ENCODE data around the gene SHISAL2B.
"Not testable (repeated sequence)": the region's sequence is repeated elsewhere in the genome, so short reads cannot be mapped to it uniquely, and the experiment has no call there.

Gene SHISAL2B

DNA sequence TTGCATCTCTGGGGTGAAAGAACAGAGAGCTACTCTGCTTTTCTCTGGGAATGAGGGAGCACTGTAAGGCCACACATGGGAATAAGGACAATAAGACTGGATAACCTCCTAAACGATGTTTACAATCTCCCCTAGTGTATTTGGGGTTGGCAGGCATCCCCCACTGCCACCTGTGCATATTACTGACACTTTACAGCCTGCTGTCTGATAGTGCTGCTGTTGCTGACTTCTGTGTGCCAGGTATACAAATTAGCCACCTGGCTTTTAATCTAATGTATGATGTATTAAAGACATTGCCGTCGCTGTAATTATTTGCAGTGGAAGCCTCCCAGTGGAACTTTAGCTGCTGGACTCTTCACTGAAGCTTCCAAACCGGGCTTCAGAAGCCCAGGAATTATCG lies 4.4 kb upstream of the SHISAL2B start:
- no peak for DNase-seq
- peaks cover 19% of the 10 kb centered on the region for H3K27me3 ChIP-seq (replicated peaks)
- TF ChIP-seq, protein P1, sequence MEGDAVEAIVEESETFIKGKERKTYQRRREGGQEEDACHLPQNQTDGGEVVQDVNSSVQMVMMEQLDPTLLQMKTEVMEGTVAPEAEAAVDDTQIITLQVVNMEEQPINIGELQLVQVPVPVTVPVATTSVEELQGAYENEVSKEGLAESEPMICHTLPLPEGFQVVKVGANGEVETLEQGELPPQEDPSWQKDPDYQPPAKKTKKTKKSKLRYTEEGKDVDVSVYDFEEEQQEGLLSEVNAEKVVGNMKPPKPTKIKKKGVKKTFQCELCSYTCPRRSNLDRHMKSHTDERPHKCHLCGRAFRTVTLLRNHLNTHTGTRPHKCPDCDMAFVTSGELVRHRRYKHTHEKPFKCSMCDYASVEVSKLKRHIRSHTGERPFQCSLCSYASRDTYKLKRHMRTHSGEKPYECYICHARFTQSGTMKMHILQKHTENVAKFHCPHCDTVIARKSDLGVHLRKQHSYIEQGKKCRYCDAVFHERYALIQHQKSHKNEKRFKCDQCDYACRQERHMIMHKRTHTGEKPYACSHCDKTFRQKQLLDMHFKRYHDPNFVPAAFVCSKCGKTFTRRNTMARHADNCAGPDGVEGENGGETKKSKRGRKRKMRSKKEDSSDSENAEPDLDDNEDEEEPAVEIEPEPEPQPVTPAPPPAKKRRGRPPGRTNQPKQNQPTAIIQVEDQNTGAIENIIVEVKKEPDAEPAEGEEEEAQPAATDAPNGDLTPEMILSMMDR (IDR thresholded peaks at IDR 0.05; ENCODE audit: low read depth, low read length, missing control alignments): no peak
- in situ Hi-C loops (cut with HindIII; ENCODE audit: low pct_ligation_motif_present, low sequenced_read_pairs): no loop called here
- H3K27ac ChIP-seq: no peak overlapping the region
- no peak overlapping the region for H3K4me3 ChIP-seq (ENCODE audit: low read depth, low read length)
- H3K36me3 ChIP-seq (replicated peaks): no peaks in the 10 kb centered on the region

DNA sequence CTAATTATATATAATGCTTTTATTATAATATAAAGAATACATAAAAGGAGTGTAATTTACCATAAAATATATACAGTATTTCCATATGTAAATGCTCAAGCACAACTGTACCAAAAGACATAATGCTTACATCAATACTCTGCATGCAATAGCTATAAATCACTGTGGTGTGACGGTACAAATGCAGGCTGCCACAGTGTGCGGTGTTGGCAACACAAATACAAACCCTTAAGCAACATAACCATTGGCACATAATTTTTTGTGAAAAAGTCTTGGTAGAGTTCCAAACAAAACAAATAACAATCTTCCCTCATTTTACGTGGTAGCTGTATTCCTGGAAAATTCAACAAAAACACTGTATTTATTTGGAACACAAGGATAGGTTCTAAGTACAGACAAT lies 1.9 kb upstream of the SHISAL2B start:
- no peak overlapping the region for H3K4me3 ChIP-seq (ENCODE audit: low read depth, low read length)
- DNase-seq: no peak
- TF ChIP-seq, protein P1 (IDR thresholded peaks at IDR 0.05; ENCODE audit: low read depth, low read length, missing control alignments): no peak
- in situ Hi-C loops (cut with HindIII; ENCODE audit: low pct_ligation_motif_present, low sequenced_read_pairs): no loop called here
- H3K27me3 ChIP-seq (replicated peaks): peaks cover 25% of the 10 kb centered on the region
- H3K36me3 ChIP-seq (replicated peaks): no peaks in the 10 kb centered on the region
- H3K27ac ChIP-seq: no peak overlapping the region

DNA sequence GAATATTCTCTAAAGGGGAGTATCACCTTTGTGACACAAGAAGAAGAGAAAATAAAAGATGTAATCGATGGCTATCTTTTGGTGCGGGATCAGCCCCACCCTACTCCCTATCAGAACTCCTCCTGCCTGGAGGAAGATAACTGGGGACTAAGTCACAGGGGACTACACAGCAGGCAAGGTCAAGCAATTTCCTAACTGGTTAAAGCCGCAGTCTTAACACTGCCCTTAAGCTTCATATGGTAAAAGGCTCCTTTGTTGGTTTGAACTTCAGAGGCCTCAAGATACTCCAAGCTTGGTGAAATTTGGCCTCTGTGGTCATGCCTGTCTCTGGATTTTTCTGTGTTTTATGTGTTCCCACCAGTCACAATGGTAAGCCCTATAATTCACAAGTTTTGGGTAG lies 1.3 kb upstream of the SHISAL2B start:
- peaks cover 25% of the 10 kb centered on the region for H3K27me3 ChIP-seq (replicated peaks)
- TF ChIP-seq, protein P1 (IDR thresholded peaks at IDR 0.05; ENCODE audit: low read depth, low read length, missing control alignments): no peak
- no peak for DNase-seq
- no peak overlapping the region for H3K27ac ChIP-seq
- no peaks in the 10 kb centered on the region for H3K36me3 ChIP-seq (replicated peaks)
- in situ Hi-C loops (cut with HindIII; ENCODE audit: low pct_ligation_motif_present, low sequenced_read_pairs): no loop called here
- no peak overlapping the region for H3K4me3 ChIP-seq (ENCODE audit: low read depth, low read length)

DNA sequence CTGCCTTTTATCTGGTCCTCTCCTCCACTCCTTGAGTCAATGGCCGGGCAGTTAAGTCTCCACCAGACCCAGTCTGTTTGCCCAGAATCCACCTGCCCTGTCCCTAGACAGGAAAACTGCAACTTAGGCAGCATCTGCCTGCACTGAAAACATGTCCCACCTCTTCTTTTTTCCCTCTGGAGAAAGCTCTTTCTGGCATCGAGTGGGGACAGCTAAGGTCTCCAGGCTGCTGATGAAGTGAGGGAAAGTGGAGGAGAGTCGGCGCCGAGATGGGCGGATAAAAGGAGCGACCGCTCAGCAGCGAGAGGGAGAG lies 243 bp upstream of the SHISAL2B start:
- TF ChIP-seq, protein P1 (IDR thresholded peaks at IDR 0.05; ENCODE audit: low read depth, low read length, missing control alignments): no peak
- H3K36me3 ChIP-seq (replicated peaks): no peaks in the 10 kb centered on the region
- peaks cover 25% of the 10 kb centered on the region for H3K27me3 ChIP-seq (replicated peaks)
- H3K27ac ChIP-seq: no peak overlapping the region
- peak overlapping the region; percentile 43 for H3K4me3 ChIP-seq (ENCODE audit: low read depth, low read length)
- DNase-seq: no peak
- in situ Hi-C loops (cut with HindIII; ENCODE audit: low pct_ligation_motif_present, low sequenced_read_pairs): no loop called here

DNA sequence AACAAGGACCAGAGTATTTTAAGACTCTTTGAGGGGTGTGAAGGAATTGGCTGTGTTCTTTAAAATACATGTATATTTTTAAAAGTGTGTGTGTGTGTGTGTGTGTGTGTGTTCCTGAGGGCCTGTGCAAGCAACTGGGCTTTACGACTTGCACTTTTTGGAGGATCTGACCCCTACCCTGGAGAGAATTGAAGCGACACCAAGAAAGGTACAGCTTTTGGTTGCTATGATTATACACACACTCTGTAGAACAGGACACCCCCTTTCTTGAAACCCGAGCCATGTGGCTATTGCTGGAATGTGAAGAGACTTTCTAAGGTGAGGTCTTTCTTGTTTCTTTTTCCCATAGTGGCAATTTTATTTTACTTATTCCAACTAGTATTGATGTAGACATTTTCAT lies 988 bp downstream of the SHISAL2B start:
- TF ChIP-seq, protein P1 (IDR thresholded peaks at IDR 0.05; ENCODE audit: low read depth, low read length, missing control alignments): no peak
- H3K27ac ChIP-seq: no peak overlapping the region
- in situ Hi-C loops (cut with HindIII; ENCODE audit: low pct_ligation_motif_present, low sequenced_read_pairs): no loop called here
- no peaks in the 10 kb centered on the region for H3K36me3 ChIP-seq (replicated peaks)
- no peak overlapping the region for H3K4me3 ChIP-seq (ENCODE audit: low read depth, low read length)
- peaks cover 25% of the 10 kb centered on the region for H3K27me3 ChIP-seq (replicated peaks)
- DNase-seq: no peak

DNA sequence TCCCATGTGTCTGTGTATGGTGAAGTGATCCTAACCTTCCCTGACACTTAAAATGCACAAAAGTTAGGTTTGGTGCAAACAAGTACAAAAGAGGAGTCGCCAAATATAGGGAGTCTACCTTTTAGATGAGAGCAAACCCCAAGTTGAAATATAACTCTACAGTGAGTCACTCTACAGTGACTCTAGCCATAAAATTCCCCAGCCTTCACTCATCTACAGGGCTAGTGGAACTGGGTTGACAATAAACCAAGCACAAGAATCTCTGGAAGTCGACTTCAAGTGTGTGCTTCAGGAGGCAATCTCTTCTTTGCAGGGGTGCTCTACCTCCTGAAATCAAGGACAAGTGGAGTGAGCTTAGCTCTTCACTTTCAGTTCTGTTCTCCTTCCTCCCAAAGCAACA lies 3.3 kb downstream of the SHISAL2B start:
- in situ Hi-C loops (cut with HindIII; ENCODE audit: low pct_ligation_motif_present, low sequenced_read_pairs): no loop called here
- no peak for DNase-seq
- peaks cover 25% of the 10 kb centered on the region for H3K27me3 ChIP-seq (replicated peaks)
- TF ChIP-seq, protein P1 (IDR thresholded peaks at IDR 0.05; ENCODE audit: low read depth, low read length, missing control alignments): no peak
- H3K36me3 ChIP-seq (replicated peaks): no peaks in the 10 kb centered on the region
- H3K27ac ChIP-seq: no peak overlapping the region
- no peak overlapping the region for H3K4me3 ChIP-seq (ENCODE audit: low read depth, low read length)

DNA sequence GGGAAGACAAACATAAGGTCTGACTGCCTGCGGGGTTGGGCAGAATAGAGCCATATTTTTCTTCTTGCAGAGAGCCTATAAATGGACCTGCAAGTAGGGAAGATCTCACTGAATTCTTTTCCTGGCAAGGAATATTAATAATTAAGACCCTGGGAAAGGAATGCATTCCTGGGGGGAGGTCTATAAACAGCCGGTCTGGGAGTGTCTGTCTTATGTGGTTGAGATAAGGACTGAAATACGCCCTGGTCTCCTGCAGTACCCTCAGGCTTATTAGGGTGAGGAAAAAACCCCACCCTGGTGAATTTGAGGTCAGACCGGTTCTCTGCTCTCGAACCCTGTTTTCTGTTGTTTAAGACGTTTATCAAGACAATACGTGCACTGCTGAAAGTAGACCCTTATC lies 6.1 kb downstream of the SHISAL2B start:
- H3K4me3 ChIP-seq (ENCODE audit: low read depth, low read length); H3K36me3 ChIP-seq (replicated peaks); H3K27me3 ChIP-seq (replicated peaks); H3K27ac ChIP-seq; in situ Hi-C loops (cut with HindIII; ENCODE audit: low pct_ligation_motif_present, low sequenced_read_pairs); DNase-seq: not testable (repeated sequence)
